ENCODE results near the gene ENPP5. TPM values are rescaled to one million over a fixed set of nuclear protein-coding genes. Genes with fewer than 3 reads are reported as not detected.

ENPP5 gene
- total and polyA plus RNA-seq, 2 of the 4 experiments (the other 2 are of a cell fraction) = under 0.01 TPM; not detected in 1

GRCh38 chr6:46134216-46134615 is 36.6 kb downstream of the ENPP5 start:
- Histone ChIP-seq H3K23ac (ENCODE audit: low read depth, low read length) (no peak overlapping the region; the same call in 1 of the 2 replicates), H3K27me3 (ENCODE audit: control insufficient read depth, insufficient read depth, low read length) (peaks cover 5% of the 10 kb centered on the region), H3K4me2 (ENCODE audit: low read depth, low read length) (no peak overlapping the region), H4K20me1 (ENCODE audit: insufficient read depth, low read length) (no peaks in the 10 kb centered on the region), H3K9ac (ENCODE audit: low read depth, low read length) (no peak overlapping the region), H4K91ac (ENCODE audit: insufficient read depth, low read depth, low read length) (no peak overlapping the region), H2BK20ac (ENCODE audit: low read depth, low read length) (no peak overlapping the region), H4K8ac (ENCODE audit: low read depth in 2 of 2, low read length in 2 of 2) (no peak overlapping the region), H3K27ac (ENCODE audit: insufficient read depth, low read length) (no peak overlapping the region), H3K9me3 (ENCODE audit: control insufficient read depth, insufficient read depth, low read length) (no peaks in the 10 kb centered on the region), H3K9me1 (ENCODE audit: insufficient read depth, low read length) (no peaks in the 10 kb centered on the region), H4K5ac (ENCODE audit: low read depth, low read length) (no peak overlapping the region), H2AK9ac (replicated peaks; ENCODE audit: low read depth, low read length, poor library complexity) (no peak overlapping the region), H2BK15ac (ENCODE audit: low read depth, low read length) (no peak overlapping the region), H3K4me1 (ENCODE audit: control insufficient read depth, insufficient read depth, low read length) (no peaks in the 10 kb centered on the region), H2BK120ac (ENCODE audit: low read depth, low read length) (no peak overlapping the region), H3K56ac (ENCODE audit: extremely low read depth, insufficient read depth, low read length) (no peak overlapping the region), H2BK5ac (ENCODE audit: low read depth, low read length, poor library complexity, severe bottlenecking) (no peak overlapping the region), H2AK5ac (ENCODE audit: low read depth, low read length) (no peak overlapping the region), H3K4me3 (ENCODE audit: insufficient read depth, low read depth, low read length) (no peak overlapping the region), H3K14ac (replicated peaks; ENCODE audit: low read depth, low read length) (no peak overlapping the region), H3K79me1 (ENCODE audit: low read depth in 1 of 2, low read length in 2 of 2) (no peaks in the 10 kb centered on the region), H2AFZ (replicated peaks; ENCODE audit: low read length, poor library complexity) (no peak overlapping the region), H3K18ac (ENCODE audit: low read depth, low read length) (no peak overlapping the region), H3K4ac (ENCODE audit: low read depth, low read length) (no peak overlapping the region), H3K36me3 (ENCODE audit: control insufficient read depth, insufficient read depth, low read length) (no peaks in the 10 kb centered on the region)
- in situ Hi-C loops (cut with MboI; ENCODE audit: low sequenced_read_pairs) = no loop called here
- DNase-seq (no peak), ATAC-seq (ENCODE audit: low read depth) (no peak)
- POLR2A ChIA-PET (ENCODE audit: unreplicated experiment) = no interaction called here
- TF ChIP-seq MXI1 (IDR thresholded peaks at IDR 0.05; ENCODE audit: borderline replicate concordance, low read depth, low read length) (no peak), USF2 (IDR thresholded peaks at IDR 0.05; ENCODE audit: low read depth, low read length) (no peak), RCOR1 (IDR thresholded peaks at IDR 0.05; ENCODE audit: insufficient replicate concordance, low read length) (no peak), CHD1 (IDR thresholded peaks at IDR 0.05; ENCODE audit: low read depth, low read length) (no peak), SMC3 (IDR thresholded peaks at IDR 0.05; ENCODE audit: low read depth, low read length) (no peak), NFE2L2 (IDR thresholded peaks at IDR 0.05; ENCODE audit: low read depth, low read length) (no peak), BHLHE40 (IDR thresholded peaks at IDR 0.05; ENCODE audit: low read depth, low read length) (no peak), POLR2A (IDR thresholded peaks at IDR 0.05; ENCODE audit: low read depth, low read length) (no peak), ELK1 (IDR thresholded peaks at IDR 0.05; ENCODE audit: borderline replicate concordance, low read depth, low read length) (no peak), RFX5 (IDR thresholded peaks at IDR 0.05; ENCODE audit: low read depth, low read length) (no peak), CEBPB (IDR thresholded peaks at IDR 0.05; ENCODE audit: low read depth, low read length) (no peak), FOS (IDR thresholded peaks at IDR 0.05; ENCODE audit: low read depth, low read length) (no peak), CTCF (conservative IDR thresholded peaks at IDR 0.05; ENCODE audit: low read depth, low read length) (no peak), MAZ (IDR thresholded peaks at IDR 0.05; ENCODE audit: borderline replicate concordance, low read depth, low read length) (no peak)
- CTCF ChIA-PET = no interaction called here
- BruUV-seq (replicated peaks) = no TSS peak
- intact Hi-C loops (cut with micrococcal nuclease) = no loop called here
- dilution Hi-C loops (cut with HindIII; ENCODE audit: low sequenced_read_pairs, unreplicated experiment) = no loop called here
- 60% methylated on average over 1 of the region's 2 CpGs; no CpG with 5 or more reads in 1 of the 2 experiments for WGBS, 2 experiments (ENCODE audit: extremely low coverage in 2 of 2, insufficient read length in 1 of 2)
